ENCODE data around the gene ASB6.
A peak's percentile ranks its signal among the peaks of the same experiment; 100 is the strongest.

Gene ASB6, protein sequence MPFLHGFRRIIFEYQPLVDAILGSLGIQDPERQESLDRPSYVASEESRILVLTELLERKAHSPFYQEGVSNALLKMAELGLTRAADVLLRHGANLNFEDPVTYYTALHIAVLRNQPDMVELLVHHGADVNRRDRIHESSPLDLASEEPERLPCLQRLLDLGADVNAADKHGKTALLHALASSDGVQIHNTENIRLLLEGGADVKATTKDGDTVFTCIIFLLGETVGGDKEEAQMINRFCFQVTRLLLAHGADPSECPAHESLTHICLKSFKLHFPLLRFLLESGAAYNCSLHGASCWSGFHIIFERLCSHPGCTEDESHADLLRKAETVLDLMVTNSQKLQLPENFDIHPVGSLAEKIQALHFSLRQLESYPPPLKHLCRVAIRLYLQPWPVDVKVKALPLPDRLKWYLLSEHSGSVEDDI

GRCh38 chr9:129641750-129642585 lies at the start of gene ASB6:
Gene ASB6 (minus strand): TSS chr9:129642151. CDS start chr9:129641999, 152 bp downstream.
- DNase-seq (ENCODE audit: low read depth in 2 of 2), result peak; percentile 93 to 97

GRCh38 chr9:129688285-129689043 lies 46.5 kb upstream of the ASB6 start:
- DNase-seq (ENCODE audit: low read depth in 2 of 2), result no peak

DNA sequence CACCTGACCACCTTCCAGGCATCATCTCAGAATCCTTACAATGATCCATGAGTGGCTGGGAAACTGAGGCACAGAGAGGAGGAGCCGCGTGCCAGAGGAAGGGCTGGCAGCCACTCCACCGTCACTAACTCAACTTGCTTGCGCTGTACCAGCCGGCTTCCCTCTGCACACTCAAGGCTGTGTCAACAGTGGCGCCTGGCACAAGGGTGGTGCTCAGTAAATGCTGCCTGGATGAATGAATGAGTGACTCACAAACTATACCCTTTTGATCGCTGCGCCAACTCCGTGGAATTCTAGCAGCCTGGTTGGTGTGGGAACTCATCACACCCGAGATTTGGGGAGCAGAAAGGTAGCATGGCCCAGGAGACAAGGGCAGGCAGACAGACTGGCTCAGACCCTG lies 45.4 kb upstream of the ASB6 start:
- DNase-seq (ENCODE audit: low read depth in 2 of 2), result no peak

GRCh38 chr9:129686736-129687135 lies 44.8 kb upstream of the ASB6 start:
- no peak for DNase-seq (ENCODE audit: low read depth in 2 of 2)

- DNase-seq (ENCODE audit: low read depth in 2 of 2), result no peak
These were observed 43.9 kb upstream of the ASB6 start for GRCh38 chr9:129685933-129686259.

- no peak for DNase-seq (ENCODE audit: low read depth in 2 of 2)
These were observed 43.4 kb upstream of the ASB6 start for GRCh38 chr9:129685220-129685932.

DNA sequence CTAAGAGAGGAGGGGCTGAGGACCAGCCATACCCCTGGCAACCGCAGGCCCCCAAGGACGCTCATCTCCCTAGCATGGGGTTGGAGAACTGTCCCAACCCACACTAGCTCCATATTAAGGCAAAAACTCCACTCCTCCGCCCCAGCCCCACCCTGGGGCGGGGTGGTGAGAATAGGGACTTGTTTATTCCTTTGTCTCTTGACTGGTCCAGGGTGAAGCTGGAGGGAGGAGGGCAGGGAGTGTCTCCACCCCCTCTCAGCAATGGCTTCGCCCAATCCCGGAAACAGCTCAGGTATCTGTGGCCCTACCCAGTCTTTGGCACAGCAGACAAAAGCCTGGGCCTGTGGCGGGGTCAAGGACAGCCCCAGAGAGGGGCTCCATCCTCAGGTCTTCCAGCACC lies 40.4 kb upstream of the ASB6 start:
- DNase-seq (ENCODE audit: low read depth in 2 of 2), result no peak

DNA sequence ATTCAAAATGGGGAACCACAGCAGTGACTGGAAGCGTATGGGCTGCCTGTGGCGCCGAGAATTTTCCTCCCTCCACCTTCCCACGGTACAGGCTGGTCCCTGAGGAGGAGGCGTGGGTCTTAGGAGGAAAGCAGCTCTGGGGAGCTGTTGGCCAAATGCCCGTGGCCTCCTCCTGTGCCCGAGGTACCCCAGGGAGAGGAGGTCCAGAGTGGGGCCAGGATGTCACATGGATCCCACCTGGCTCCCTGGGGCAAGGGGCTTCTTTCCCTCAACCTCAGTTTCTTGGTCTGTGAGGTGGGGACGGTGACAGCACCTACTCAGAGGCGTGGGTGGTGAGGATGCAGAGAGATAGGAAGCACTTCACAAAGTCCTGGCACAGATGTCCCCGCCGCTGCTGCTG lies 40.0 kb upstream of the ASB6 start:
- DNase-seq (ENCODE audit: low read depth in 2 of 2), result no peak

DNA sequence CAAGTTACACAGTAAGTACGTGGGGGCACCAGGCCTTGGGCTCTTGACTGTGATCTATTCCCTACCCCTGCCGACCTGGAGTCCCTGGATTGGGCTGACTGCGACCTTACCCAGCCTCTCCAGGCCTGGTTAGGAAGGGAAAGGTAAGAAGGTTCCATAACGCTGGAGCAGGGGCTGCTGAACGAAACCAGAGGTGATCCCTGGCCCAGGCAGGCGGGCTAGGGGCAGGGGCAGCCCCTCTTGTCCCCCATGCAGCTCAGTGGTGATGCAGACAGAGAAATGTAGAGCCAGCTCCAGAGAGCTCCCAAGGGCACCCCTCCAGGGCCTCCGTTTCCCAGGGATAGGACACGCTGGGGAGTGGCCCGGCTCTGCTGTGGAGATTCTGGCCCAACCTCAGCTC lies 37.6 kb upstream of the ASB6 start:
- DNase-seq (ENCODE audit: low read depth in 2 of 2), result no peak

- DNase-seq (ENCODE audit: low read depth in 2 of 2), result no peak
These were observed 36.9 kb upstream of the ASB6 start for GRCh38 chr9:129678844-129679243.

GRCh38 chr9:129677456-129677855 lies 35.5 kb upstream of the ASB6 start:
- DNase-seq (ENCODE audit: low read depth in 2 of 2), result no peak

DNA sequence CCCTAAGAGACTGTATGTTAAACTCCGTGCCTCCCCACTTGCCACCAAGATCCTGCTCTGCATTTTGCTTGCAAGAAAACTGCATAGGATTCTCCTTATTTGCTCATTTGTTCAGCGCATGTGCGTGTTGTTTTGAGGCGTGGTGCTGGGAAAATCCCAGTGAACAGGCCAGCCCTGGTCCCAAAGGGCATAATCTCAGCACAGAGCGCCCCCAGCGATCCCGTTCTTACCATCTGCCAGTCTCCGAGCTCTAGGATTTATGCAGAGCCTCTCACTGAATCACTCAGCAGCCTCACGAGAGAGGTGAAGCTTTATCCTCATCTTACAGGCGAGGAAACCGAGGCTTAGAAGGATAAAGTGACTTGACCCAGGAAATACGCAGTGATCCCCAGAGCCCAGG lies 35.0 kb upstream of the ASB6 start:
- no peak for DNase-seq (ENCODE audit: low read depth in 2 of 2)

- no peak for DNase-seq (ENCODE audit: low read depth in 2 of 2)
These were observed 34.3 kb upstream of the ASB6 start for GRCh38 chr9:129676287-129676686.

DNA sequence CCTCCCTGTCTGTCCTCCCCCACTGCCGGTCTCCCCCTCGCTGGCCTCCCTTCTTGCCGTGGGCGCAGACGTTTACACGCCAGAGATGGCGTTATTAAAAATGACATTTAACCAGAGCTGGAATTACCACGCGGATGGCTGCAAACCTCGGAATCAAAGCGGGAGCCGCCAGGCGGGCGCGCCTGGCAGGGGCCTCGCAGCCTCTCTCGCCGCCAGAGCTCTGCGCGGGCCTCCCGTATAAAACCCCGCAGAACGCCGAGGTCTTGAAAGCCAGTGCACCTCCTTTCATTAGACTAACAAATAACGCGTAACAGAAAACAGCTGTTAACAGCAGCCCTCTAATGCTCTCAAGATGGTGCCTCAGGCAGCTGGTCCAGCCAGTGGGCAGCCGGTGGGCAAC lies 33.7 kb upstream of the ASB6 start:
- DNase-seq (ENCODE audit: low read depth in 2 of 2), result no peak

GRCh38 chr9:129674229-129674628 lies 32.3 kb upstream of the ASB6 start:
- DNase-seq (ENCODE audit: low read depth in 2 of 2), result no peak

GRCh38 chr9:129673602-129674001 lies 31.7 kb upstream of the ASB6 start:
- DNase-seq (ENCODE audit: low read depth in 2 of 2), result no peak

- no peak for DNase-seq (ENCODE audit: low read depth in 2 of 2)
These were observed 30.8 kb upstream of the ASB6 start for GRCh38 chr9:129672702-129673101.

DNA sequence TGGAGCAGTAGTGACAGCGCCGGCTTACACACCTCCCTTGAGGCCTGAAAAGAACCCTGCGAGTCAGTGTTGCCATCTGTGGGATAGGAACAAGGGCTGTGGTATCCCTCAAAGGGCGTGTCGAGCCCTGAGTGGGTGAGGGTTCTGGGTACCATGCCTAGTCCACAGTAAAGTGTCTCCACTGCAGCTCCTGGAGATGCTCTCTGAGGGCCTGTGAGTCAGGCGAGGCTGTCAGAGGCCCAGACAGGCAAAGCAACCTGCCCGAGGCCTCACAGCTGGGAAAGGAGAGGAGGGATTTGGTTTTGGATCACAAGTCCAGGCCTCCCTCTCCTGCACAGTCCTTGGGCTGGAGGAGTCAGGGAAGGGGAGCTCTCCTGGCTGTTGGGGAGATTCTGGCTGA lies 29.6 kb upstream of the ASB6 start:
- DNase-seq (ENCODE audit: low read depth in 2 of 2), result no peak

- DNase-seq (ENCODE audit: low read depth in 2 of 2), result no peak
These were observed 29.1 kb upstream of the ASB6 start for GRCh38 chr9:129671065-129671464.

- no peak for DNase-seq (ENCODE audit: low read depth in 2 of 2)
These were observed 28.0 kb upstream of the ASB6 start for GRCh38 chr9:129669946-129670345.

DNA sequence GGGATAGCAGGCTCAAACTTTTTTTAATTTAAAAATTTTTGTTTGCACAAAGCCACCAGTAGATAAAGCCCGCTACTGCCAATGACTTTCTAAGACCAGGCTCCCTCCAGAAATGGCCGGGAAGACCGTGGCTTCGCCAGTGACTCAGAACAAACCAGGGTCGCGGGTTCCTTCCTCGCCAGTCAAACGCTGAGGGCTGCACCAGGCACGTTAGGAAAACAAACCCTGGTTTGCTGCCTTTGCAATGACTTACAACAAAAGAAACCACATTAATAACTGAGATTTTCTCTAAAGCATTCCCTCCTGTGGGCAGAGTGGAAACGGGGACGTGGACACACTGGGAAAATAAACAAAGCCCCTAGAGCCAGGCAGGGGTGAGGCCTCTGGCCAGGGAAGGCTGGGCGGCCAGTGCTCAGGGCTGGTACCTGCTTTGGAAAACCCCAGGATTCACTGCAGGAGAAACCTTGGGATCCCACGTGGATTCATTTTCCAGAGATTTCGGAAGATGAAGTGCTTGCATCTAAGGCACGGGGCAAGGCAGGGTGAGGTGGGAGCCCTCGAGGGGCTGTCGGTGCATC lies 27.3 kb upstream of the ASB6 start:
- DNase-seq (ENCODE audit: low read depth in 2 of 2), result no peak
